GM21723 (cell line): ENCODE results near the gene TGFB1I1.
"Not testable (repeated sequence)": the region's sequence is repeated elsewhere in the genome, so short reads cannot be mapped to it uniquely, and the experiment has no call there.

Experiments
- ATAC-seq: cut with Tn5 transposase; IDR thresholded peaks from one replicate; pipeline ENCODE4 v1.9.1; 2021; ENCODE audit warnings: mild to moderate bottlenecking, moderate library complexity; ENCODE audit not compliant: unreplicated experiment

TGFB1I1 gene

DNA sequence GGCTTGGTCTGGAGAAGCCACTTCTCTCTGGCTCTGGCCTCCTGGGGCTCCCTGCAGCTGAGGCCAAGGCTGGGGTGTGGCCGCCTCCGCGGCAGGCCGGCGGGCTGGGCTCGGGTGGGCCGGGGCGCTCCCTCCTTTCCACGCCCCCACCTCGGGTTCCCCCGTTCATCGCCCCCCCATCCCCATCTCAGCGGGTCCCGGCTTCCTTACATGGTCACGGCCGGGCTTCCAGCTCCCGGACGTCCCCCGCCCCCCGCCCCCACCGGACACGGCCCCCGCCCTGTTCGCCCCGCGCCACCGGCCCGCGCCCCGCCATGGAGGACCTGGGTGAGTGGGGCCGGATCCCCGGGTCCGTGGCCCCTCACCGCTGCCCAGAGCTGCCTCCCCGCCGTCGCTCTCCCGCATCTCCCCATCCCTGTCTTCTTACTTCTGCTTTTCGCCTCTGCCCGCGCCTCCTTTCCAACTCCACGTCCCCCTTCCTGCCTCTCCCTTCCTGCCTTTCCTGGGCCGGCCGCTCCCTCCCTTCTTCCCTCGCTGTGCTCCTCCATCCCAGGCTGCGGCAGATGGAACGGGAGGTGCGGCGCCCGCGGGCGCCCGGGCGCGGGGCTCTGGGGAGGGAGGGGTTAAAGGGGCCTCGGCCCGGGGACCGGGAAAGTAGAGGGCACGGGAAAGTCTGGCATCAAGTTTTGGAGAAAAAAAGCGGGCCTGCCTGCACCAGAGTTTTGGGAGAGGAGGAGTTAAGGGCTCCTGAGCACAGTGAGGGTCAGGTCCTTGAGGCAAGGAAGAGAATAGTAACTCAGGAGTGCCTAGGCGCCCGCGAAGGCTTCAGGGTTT is at the start of gene TGFB1I1:
Gene TGFB1I1 (plus strand): TSS at position 278 of the 834 bp plus-strand sequence. CDS start 37 bp downstream, at position 315.
- no peak for ATAC-seq

DNA sequence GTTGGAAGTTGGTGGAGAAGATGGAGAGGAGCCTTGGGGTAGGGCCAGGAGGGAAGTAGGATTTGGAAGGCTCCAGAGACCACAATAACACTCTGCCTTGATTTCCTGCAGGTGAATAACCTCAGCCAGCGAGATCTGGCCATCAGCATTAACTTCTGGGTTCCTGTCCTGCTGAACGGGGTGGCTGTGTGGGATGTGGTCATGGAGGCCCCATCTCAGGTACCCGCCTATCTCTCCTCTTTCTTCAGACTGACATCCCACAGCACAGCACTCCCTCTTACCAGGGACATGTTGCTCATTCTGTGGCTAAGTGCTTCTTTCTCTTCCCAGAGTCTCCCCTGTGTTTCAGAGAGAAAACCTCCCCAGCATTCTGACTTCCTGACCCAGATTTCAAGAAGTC is 48.7 kb upstream of the TGFB1I1 start:
- no peak for ATAC-seq

DNA sequence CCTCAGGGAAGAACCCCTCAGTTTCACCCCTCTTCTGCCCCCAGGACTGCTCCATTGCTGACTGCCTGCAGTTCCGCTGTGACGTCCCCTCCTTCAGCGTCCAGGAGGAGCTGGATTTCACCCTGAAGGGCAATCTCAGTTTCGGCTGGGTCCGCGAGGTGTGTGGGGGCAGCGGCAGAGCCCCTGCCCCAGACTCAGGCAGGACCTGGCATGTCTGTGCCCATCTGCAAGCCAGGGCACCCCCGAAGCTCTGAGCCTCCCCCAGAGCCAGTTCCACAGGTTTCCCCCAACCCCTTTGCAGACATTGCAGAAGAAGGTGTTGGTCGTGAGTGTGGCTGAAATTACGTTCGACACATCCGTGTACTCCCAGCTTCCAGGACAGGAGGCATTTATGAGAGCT is 48.2 kb upstream of the TGFB1I1 start:
- no peak for ATAC-seq

DNA sequence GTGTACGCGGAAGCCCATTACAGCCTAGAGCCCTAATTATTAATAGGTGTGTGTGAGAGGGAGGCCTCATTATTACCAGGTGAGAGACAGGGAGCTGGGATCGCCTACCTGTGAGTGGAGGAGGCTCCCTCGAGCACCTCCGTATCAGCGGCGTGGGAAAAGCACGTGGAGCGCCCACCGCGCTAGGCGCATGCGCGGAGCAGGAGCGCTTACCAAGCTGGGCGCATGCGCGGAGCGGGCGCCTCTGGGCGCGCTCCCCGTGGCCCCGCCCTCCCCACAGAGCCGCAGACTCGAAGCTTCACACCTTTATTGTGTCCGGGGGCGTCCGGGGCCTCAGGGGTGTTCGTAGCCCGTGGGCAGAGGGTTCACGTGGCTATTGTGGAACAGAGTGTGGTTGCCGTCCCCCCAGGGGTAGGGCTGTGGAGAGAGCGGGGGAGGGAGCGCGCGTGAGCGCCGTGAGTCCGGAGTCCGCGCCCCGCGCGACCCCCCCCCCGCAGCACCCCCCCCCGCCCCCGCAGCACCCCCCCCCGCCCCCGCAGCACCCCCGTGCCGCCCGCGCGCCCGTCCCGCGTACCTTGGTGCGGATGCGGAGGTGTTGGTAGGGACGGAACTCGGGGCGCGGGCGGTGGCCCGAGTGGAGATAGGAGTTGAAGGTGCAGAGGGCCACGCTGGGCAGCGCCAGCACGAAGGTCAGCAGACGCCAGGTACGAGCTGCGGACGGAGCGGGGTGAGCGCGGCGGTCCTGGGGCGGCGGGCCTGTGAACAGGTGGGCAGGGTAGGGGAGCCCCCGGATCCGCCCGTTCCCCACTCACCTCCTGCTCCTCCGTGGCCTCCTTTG is 44.3 kb upstream of the TGFB1I1 start:
- no peak for ATAC-seq

DNA sequence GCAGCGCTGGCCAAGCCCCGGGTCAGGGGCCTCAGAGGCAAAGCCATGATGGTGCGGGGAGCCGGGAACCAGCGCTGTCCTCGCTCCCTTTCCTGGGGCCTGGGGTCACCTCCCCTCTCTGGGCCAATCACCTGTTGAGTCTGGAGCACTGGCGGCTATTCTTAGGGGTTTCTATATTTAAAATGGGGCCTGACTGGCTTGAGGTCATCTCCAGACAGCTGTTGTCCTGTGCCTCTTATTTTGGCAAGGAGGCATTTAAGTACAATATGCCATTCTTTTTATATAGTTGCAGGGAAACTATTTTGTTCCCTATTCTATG is 43.7 kb upstream of the TGFB1I1 start, which contains the start of gene COX6A2:
Gene COX6A2 (minus strand): TSS at position 82 of the 319 bp plus-strand sequence. CDS start 35 bp downstream, at position 47.
- no peak for ATAC-seq

- no peak for ATAC-seq
Measured at GRCh38 chr16:31428638-31429247, 43.2 kb upstream of the TGFB1I1 start.

GRCh38 chr16:31429314-31429713 is 42.6 kb upstream of the TGFB1I1 start:
- ATAC-seq: no peak

- ATAC-seq: no peak
Measured at GRCh38 chr16:31429796-31430195, 42.2 kb upstream of the TGFB1I1 start.

DNA sequence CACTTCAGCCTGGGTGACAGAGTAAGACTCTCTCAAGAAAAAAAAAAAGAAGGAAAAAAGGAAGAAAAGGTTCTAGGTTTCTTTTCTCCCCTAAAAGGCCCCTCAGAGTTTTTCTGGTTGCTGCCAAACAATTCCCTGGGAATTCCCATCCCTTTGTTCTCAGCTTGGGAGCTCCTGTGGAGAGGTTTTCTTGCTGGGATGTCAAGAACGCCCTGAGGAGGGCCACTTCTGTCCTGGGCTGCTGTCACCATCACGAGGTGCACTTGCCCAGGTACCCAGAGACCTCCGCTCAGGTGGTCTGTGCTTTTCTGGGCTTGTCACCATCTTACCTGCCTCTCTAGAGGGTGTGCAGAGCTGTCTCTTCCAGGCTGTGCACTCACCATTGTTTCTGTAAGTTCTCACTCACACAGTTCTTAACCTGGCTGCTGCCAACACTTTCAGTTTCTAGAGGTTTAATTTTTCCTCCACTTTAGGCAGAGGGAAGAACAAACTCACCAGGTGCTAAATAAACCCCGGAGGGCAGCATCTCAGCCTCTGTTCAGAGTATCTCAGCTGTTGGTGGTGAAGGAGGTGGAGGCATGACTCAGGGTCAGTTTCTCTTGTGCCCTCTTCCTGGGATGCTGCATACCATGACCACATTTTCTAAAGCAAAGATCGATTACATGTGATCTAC is 41.4 kb upstream of the TGFB1I1 start:
- no peak for ATAC-seq

DNA sequence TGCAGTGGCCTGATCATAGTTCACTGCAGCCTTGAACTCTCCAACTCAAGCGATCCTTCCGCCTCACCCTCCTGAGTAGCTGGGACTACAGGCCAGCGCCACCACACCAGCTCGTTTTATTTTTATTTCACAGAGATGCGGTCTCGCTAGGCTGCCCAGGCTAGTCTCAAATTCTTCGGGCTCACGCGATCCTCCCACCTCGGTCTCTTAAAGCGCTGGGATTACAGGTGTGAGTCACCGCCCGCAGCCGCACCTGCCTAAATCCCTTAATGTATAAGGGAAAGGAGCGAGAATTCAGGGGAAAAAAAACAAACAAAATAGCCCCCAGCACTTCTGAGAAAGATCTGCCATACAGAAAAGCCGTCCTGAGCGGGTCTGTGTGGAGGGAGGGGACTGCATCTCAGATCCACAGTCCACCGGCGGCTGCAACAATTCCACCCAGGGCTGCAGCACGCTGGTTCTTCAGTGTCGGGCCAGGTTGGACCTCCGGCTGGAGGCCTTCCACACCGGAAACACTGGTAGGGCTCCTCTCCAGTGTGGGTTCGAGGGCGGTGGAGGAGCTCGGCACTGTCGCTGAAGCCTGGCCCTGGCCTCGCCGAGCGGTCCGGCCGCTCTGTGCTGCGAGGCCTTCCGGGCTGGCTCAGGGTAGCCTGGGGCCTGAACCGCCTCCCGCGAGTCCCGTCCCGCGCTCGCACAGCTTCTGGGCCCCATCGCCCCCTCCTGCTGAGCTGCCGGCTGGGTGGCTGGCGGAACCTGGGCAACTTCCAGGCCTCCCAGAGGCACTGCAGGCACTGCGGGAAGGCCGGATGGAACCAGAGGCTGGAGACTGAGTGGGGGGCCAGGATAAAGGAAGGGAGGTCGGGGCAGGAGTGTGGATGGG is 36.4 kb upstream of the TGFB1I1 start:
- no peak for ATAC-seq

- no peak for ATAC-seq
Measured at GRCh38 chr16:31436221-31437045, 35.5 kb upstream of the TGFB1I1 start.

DNA sequence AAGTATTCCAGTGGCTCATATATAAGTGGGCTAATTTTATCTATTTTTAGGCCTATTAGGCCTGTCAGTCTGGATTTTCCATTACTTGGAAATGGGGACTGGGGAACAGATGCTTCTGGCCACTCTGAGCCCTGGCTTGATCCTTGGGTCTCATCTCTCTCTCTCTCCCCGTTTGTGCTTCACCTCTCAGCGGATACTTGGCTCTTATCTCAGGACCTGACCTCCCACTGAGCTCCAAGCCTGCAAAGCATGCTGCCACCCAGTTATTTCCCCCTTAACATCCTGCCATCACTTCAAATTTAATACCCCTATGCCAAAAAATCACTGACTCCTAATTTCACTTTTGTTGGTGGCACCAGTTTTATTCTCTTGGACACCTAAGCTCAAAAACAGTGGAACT is 33.5 kb upstream of the TGFB1I1 start:
- no peak for ATAC-seq

- not testable (repeated sequence) for ATAC-seq
Measured at GRCh38 chr16:31439023-31439422, 32.9 kb upstream of the TGFB1I1 start.

GRCh38 chr16:31439519-31439918 is 32.4 kb upstream of the TGFB1I1 start:
- no peak for ATAC-seq

GRCh38 chr16:31440516-31441184 is 31.3 kb upstream of the TGFB1I1 start:
- no peak for ATAC-seq

DNA sequence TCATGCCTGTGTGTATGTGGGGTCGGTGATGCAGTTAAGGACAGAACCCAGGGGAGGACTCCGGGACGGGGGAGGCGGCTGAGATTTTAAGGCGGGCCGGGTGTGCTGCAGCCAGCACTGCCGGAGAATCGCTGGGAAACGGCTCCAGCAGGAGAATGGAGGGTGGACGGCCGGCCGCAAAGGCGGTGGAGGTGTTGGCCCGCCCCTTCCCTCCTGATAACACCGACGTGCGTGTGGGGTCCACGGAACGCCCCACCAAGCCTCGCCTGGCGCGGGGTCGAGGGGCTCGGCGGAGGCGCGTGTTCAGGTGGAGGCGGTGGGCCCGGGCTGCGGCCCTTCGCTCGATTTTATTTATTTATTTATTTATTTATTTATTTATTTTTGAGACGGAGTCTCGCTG is 30.0 kb upstream of the TGFB1I1 start:
- no peak for ATAC-seq

DNA sequence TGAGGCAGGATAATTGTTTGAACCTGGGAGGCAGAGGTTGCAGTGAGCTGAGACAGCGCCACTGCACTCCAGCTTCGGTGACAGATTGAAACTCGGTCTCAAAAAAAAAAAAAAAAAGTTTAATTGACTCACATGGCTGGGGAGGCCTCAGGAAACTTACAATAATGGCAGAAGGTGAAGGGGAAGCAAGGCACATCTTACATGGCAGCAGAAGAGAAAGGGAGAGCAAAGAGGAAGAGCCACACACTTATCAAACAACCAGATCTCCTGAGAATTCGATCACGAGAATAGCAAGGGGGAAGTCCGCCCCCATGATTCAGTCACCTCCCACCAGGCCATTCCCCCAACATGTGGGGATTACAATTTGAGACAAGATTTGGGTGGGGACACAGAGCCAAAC is 26.0 kb upstream of the TGFB1I1 start:
- not testable (repeated sequence) for ATAC-seq

DNA sequence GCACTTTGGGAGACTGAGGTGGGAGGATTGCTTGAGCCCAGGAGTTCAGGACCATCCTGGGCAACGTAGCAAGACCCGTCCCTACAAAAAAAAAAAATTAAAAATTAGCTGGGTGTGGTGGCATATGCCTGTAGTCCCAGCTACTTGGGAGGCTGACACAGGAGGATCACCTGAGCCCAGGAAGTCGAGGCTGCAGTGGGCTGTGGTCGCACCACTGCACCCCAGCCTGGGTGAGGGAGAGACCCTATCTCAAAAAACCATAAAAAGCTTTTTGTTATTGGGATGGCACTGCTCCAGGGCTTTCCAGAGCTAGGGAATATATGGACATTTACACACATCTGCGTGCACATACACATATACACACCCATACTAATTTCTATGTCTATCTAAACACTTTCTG is 20.8 kb upstream of the TGFB1I1 start:
- no peak for ATAC-seq
